K562 treated with DMSO at 1 percent for 12 hours (cell line): Measurements from ENCODE around the gene CHAMP1. TPM values are rescaled to one million over a fixed set of nuclear protein-coding genes. Genes with fewer than 3 reads are reported as not detected.

Experiments
- total RNA-seq: library from RNA; unstranded; fragments of 300-600 nt; gene quantifications from 2 replicates; pipeline ENCODE4 v1.2.3, GENCODE V29; 2022; ENCODE audit not compliant: insufficient read depth

CHAMP1 gene, protein sequence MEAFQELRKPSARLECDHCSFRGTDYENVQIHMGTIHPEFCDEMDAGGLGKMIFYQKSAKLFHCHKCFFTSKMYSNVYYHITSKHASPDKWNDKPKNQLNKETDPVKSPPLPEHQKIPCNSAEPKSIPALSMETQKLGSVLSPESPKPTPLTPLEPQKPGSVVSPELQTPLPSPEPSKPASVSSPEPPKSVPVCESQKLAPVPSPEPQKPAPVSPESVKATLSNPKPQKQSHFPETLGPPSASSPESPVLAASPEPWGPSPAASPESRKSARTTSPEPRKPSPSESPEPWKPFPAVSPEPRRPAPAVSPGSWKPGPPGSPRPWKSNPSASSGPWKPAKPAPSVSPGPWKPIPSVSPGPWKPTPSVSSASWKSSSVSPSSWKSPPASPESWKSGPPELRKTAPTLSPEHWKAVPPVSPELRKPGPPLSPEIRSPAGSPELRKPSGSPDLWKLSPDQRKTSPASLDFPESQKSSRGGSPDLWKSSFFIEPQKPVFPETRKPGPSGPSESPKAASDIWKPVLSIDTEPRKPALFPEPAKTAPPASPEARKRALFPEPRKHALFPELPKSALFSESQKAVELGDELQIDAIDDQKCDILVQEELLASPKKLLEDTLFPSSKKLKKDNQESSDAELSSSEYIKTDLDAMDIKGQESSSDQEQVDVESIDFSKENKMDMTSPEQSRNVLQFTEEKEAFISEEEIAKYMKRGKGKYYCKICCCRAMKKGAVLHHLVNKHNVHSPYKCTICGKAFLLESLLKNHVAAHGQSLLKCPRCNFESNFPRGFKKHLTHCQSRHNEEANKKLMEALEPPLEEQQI
- total RNA-seq, result 9.7 and 26.4 TPM in 2 replicates

DNA sequence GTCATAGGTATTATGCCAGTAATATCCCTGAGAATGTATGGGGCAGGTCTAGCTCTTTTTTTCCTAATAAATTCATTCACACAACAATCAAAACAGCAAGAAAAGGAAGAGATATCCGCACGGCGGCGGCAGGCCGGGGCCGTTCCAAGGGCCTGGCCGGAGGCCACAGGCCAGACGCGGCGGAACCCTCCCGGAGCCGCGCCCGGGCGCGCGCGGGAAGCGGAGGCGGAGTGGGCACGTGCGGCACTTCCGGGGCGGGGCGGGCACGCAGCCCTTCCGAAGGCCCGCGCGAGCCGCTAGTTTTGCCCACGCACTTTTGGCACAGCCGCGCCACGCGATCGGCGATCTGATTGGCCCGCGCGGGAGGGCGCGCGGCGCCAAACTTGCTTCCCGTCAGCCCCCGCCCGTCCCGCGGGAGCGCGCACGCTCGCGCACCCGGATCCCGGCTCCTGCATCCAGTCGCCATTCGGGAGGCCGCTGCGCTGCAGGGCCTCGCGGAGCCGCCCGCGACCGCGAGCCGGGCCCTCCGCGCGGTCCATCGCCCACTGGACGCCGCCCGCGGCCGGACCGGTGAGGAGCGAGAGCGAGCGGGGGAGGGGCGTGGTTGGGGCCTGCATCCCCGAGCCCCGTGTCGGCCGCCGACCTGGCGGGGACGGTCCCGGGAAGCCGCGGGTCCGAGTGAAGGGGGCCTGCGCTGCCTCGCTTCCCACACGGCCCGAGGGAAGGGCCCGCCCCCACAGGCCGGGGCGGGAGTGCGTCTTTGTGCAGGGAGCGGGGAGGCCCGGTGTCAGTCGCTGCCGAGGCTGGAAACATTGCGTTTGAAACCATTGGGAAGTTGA lies at the start of gene CHAMP1:
Gene CHAMP1 (plus strand): TSS at position 430 of the 839 bp plus-strand sequence. CDS start 9,340 bp downstream, outside the sequence.

GRCh38 chr13:114281351-114282040 lies 32.8 kb upstream of the CHAMP1 start, which contains the start of gene UPF3A:
Gene UPF3A, plus strand, starts transcription at chr13:114281601. Its CDS starts 39 bp downstream, at chr13:114281640.

Other genes starting within 250 kb of the CHAMP1 start
- gene RASA3, start 181.9 kb upstream of the CHAMP1 start, total RNA-seq, result 8.5 and 20.8 TPM in 2 replicates
- gene CFAP97D2, start 135.2 kb upstream of the CHAMP1 start, total RNA-seq, result not detected in 2 replicates
- gene CDC16, start 79.6 kb upstream of the CHAMP1 start, total RNA-seq, result 35.6 and 59.4 TPM in 2 replicates
- gene UPF3A, start 32.9 kb upstream of the CHAMP1 start, total RNA-seq, result 56.7 and 57.6 TPM in 2 replicates